8988T (cell line): ENCODE measurements around the gene ADGRL3.

Experiments used
- DNase-seq: peaks from one replicate; pipeline ENCODE4 v3.0.0; 2011

Gene ADGRL3

DNA sequence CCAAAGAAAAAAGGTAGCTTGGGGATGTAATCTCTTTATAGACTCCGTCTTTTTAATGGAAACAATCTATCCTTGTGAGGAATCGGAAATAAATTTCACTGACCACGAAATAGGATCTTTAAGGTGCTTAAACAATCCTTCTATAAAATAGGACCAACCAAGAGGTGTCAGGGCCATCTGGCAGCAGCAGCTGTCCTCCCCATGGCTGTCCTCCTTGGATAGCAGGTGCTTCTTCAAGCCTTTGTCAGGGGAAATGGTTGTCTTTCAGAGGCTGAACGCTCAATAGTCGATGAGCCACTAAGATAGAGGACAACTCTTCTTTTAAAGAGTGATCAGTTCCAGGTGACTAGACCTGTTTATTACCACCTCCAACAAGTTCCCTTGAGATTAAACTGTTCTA, 231.0 kb downstream of the ADGRL3 start:
- DNase-seq: no peak

DNA sequence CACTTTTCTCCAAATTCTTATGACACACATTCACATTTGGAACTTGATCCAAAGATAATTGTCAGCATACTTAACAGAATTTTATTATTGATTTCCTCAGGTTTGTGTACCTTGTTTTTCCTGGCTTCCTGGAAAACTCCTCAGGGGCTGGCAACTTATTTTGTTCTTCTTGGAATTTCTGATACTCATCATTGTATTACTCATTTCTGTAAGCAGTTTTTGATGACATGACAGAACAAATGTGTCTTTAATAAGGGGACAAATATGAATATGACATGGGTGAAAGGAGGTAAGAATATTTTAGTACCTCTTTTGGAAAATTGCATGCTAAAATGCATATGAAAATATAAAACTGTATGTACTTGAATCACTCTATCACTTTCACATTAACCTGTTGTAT, 237.8 kb downstream of the ADGRL3 start:
- DNase-seq: no peak

DNA sequence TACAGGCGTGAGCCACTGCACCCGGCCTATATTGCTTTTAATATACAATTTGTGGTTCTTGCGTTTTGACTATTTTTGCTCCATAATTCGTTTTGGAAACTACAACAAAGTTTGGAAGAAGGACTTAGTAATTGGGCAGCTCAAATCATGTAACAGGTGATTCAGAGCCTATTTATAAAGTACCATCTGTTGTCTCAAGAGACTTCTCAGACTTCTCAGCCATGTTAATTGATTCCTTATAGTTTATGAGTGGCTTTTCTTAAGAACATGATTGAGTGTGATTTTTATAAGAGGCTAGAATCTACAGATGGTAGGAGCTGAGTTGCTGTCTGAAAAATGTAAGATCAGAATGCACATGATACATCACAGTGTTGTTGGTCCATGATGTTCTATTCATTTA, 240.2 kb downstream of the ADGRL3 start:
- no peak for DNase-seq

DNA sequence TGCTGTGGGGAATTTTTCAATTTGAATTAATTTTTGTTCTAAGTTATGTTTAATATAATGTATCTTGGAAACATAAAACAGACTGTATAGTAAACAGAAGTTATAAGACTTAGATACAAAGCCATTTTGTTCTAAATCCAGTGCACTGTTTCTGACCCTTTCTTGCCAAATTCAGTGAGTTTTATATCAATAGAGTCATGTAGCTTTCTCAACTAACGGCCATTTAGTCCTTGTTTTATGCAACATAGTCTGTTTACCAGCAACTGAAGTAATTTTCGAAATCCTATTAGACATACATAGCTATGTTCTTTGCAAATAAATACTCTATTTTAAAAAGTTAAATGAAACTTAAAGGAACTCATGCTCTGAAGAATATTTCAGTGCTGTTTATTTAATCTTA, 242.8 kb downstream of the ADGRL3 start:
- DNase-seq: no peak

DNA sequence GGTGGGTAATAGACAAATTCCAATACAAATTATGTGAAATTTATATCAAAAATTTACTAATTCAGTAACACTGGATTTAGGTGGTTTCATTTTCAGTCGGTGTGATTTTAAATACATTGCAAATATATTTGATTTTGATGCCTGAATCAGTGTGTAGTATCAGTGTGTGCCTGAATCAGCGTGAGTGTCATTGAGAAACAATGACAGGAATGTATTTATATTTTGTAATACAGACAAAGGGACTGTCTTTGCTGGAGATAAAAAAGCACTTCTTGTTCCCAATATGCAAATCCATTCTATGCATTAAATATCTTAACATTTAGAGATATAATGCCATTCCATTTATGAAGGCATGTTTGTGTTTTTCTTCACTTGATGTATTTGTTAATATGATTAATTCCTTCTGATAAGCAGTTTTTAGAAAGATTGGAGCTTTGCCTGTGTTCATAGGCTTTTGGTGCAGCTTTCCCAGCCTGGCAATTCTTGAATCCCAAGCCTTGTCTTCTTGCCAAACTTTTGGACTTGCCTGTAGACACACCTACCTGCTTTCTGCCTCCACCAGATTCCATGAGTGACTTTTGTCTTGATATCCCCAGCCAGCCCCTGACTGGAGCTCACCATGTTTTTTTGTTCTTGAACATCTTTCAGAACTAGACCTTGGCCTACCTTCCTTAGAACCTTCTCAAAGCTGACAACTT, 243.8 kb downstream of the ADGRL3 start:
- DNase-seq: no peak

DNA sequence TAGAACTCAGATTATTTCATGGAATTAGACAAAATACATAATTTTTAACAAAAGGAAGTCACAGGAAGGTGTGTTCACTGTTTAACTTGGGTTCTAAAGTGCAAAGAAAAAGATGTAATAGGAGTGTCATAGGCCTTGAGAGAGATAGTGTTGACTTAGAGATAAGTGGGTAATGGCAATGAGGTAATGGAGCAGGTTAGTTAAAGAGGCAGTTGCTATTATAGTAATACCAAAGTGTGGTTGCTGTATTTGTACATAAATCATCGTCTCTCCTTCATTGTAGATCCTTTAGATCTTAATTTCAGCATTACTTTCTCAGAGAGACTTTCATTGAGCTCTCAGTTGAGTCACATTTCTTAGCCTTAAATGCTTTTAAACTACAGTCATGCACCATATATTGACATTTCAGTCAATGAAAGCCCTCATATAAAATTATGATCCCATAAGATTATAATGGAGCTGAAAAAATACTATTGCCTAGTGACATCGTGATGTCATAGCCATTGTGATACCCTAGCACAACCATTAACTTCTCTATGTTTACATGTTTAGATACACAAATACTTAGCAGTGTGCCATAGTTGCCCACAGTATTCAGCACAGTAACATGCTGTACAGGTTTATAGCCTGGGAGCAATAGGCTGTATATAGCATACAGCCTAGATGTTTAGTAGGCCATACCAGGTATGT, 245.4 kb downstream of the ADGRL3 start:
- no peak for DNase-seq

DNA sequence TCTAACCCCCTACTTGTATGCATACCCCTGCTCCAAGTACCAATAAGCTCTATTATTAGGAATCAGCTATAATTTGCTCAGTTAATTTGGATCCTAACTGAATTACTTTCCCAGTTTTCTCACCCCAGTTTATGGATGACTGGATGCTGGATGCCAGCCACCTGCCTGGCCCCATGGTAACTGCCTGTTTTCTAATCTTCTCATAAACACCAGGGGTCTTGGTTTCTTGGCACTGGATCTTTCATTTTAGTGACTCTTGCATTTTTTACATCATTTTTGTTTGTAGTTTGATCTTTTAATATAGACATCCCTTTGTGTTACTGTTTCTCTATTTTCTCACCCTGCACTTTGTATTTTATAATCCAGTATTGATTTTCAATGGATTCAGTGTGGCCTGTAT, 246.8 kb downstream of the ADGRL3 start:
- DNase-seq: no peak

DNA sequence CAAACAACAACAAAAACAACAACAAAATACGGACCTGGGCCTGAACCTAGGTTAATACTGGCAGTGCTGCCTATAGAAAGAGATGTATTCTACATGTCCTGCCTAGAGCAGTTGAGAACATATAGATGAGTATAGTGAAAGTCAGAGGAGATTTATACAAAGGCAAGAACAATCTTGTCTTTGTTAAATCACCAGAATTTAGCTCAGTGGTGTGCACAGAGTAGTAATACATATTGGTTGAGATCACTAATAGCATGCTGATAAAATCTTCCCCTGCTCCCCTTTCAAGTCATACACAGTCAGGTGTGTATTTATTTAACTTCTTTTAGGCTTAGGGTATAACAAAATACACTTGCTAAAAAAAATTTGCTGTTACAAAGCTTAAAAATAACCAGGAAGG, 247.8 kb downstream of the ADGRL3 start:
- no peak for DNase-seq

DNA sequence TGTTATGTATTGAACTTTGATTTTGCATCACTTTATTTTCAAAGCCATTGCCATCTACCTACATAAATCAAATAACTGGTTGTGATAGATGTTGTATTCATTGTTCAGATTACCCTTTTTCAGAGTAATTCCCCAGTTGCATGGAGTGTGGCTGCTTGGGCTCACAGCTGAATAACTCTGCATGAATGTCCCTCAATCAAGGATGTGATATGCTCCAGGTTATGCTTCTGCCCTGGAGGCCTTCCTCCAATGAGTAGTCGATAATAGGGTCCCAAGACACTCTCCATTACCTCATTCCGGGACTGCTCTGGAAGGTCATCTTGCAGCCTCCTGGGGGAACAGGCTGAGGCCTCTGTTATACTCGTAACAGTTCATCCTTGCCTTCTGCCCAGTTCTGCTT, 251.8 kb downstream of the ADGRL3 start:
- DNase-seq: no peak

DNA sequence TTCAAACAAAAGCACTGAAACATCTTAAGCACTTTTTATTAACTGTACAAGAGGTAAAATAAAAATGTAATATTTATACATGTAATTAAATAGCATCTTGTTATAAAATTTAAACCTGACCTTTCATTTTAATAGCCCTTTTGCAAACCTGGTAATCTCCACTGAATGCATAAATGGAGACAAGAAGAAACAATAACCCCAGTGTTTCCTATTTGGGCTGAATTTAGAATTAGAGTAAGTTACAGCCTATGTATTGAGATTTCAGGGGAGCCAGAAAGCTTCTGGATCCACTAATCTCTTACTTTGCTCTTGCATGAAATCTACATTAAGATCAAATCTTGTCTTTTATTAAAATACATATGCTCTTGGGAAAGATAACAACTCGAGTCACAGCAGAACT, 261.8 kb downstream of the ADGRL3 start:
- DNase-seq: no peak

DNA sequence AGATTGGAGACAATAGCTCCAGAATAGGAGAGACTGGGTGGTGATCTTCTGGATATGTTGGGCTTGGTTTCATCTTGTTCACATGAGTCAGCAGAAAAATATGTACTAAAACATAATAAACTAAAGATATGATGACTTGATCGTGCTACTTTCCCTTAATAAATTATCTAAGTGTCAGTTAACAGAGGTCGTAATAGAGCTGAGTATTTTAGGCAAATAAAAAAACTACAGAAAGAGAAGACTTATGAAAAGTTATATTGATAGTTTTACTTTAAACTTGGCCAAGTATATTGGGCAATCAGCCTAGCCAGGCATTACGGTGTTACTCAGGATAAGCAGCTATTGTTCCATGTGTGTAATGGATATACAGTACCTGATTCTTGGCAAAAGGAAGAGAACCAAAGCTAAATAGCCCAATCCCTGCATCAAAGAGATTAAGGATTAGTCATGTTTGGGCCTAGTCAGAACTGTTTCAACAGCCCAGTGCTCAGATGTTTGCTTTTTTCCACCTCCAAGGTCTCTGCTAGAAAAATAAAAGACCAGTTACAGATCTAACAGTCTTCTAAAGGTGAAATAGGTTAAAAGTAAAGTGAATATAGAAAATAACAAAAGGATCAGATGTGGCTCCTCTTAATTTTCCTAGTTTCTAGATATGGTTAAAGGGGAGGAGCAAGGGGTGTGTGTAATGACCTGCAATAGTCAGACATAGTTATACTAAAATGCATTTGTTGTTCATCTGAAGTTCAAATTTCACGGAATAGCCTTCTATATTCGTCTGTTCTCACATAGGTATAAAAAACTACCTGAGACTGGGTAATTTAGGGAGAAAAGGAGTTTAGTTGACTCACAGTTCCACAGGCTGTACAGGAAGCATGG, 262.6 kb downstream of the ADGRL3 start:
- DNase-seq: no peak

DNA sequence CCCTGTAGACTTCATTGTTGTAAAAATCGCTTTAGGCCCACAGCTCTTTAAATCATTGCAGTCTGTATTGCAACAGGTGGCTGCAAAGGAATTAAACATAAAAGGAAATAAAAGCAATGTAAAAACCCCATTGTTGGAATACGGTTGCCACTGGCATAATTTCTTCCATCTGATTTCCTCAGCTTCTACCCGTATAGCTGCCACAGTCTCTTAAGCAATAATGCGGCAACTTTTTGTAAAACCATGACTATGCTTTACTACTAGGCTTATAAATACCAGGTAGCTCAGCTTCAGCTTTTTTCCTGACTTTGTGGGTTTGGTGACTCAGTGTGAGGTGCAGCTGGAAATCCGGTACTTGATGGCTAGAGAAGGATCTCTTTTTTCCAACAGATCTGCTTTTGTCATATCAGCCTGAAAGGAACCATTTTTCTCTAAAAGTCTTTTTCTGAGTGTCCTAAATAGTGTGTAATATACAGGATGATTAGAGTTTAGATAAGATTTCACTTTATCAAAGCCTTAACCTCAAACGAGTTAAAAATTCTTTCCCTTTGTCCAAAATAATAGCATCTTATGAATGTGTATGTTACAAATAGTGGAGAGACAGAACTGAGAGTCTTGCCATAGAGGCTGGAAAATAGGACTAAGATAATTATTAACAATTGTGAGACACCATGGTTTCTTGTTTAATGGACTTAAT, 268.0 kb downstream of the ADGRL3 start:
- no peak for DNase-seq

DNA sequence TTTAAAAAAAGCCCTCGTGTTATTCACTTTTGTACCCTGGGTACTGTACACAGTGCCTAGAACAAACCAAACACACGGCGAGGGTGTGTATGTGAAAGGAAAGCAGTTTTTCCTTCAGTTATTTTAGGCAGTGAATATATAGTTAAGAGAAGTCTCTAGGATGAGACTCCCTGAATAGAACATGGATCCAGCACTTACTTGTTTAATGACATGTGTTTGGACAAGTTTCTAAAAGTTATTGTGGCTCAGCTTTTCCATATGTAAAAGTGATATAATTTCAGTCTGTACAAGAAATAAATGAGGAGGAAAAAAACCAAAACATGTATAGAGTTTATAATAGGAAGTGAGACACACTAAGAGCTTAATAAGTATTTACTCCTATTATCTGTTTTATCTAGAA, 273.2 kb downstream of the ADGRL3 start:
- no peak for DNase-seq

DNA sequence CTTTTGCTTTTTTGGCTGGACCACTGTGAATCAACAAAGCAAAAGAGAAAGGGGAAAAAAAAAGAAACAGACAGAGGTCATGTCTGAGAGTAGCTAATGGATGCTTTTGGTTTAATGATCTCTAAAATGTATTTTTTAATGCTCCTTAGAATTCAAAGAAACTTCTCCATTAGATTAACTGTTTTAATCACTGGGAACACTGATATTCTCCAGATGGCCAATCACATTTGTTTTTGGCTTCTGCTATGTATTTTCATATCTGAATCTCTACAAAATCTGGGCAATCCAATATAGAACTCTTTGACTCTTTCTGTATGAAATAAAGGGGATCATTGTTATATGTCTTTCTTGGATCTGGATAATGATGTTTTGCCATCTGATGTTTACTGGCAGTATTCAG, 278.2 kb downstream of the ADGRL3 start:
- DNase-seq: no peak

DNA sequence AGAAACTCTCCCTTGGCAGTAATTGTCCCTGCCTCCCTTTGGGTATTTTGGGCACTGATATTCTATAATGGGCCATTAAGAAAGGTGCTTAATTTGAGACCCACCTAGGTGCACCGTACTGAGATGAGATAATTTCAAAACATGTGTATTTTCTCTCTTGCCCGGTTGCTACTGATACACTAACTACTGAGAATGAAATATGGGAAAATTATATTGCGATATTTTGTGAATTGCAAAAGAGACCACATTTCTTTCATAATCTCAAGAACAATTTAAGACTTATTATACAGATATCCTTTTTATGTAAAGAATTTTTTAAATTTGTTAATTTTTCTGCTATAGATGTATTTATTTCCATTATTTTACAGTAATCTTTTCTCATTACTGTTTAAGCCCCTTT, 284.9 kb downstream of the ADGRL3 start:
- no peak for DNase-seq

DNA sequence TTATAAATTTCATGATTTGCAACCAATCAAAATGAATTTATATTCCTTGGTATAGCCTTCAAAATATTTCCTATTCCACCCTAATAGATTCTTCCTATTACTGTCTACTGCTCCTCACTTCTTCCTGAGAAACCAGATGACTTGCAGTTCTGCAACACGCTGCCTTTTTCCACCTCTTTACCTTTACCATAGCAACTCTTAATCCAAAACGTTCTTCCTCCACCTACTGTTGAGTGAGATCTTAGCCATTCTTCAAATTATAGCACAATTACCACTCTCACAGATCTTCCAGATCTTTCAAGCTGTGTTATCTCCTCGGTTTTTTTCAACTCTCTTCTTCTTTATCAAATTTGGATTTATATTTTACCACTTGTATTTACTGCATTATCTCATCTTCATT, 289.8 kb downstream of the ADGRL3 start:
- no peak for DNase-seq

DNA sequence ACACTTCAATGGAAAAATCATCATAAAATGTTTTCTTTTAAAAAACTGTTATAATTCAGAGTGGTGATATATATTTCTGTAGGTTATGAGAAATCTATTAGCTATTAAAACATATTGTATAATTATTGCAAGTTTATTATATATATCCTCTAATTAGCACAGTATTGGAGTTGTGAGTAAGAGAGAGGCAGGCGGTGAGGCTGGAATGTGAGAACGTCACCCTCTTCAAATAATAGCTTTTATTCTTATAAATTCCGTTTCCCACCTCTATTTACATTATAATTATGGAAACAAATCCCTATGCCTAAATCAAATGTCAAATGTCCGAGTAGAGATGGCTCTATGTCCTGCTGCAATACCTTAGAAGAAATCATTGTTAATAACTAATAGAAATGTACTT, 292.9 kb downstream of the ADGRL3 start:
- no peak for DNase-seq

DNA sequence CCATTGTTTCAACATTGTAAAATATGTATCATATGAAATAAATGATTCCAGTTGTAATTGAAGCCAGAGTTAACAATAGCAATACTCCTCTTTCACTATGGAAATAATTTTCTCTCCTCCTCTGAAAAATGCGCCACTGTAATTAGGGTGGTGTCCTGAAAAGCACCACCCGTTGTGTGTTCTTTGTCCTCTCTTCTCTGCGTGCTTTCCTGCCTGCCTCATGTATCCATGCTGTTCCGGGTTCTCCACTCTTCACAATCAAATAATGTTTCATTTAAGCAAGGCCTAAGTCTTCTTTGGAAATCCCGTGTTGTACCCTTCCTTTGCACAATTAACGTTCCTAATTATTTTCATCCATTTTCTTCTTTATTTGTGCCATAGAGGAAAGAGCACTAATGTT, 293.3 kb downstream of the ADGRL3 start:
- no peak for DNase-seq

DNA sequence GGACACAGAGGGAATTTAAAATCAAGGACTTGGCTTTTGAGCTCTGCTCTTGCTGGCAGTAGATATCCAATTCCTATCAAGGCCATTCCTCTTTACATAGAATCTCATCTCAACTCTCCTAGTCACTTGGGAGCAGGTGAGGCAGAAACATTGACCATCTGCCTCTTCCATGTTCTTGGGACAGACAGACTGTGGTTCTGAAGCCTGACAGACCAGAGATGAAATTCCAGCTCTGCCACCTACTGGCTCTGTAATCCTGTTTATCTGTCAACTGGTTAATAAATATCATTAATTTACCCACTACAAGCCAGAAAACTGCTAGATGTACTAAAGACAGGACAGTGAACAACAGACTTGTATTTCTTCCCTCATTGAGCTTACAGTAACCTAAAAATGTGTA, 300.8 kb downstream of the ADGRL3 start:
- no peak for DNase-seq

DNA sequence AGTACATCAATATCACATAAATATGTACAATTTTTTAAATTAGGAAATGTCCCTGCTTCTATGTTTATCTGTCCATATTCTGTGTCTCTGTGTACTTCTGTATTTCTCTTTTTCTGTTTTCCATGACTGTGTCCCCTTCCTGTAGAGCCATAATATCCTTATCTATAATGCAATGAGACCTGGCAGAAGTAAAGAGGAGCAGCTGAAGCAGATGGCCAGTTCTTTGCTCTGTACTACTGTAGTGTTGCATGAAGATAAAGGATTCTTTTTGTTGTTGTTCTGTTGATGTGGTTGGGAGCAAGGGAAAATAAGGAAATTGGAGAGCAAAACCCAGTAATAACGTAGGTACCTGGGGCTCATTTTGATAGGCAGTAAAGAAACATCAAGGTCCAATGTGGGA, 301.7 kb downstream of the ADGRL3 start:
- DNase-seq: no peak

DNA sequence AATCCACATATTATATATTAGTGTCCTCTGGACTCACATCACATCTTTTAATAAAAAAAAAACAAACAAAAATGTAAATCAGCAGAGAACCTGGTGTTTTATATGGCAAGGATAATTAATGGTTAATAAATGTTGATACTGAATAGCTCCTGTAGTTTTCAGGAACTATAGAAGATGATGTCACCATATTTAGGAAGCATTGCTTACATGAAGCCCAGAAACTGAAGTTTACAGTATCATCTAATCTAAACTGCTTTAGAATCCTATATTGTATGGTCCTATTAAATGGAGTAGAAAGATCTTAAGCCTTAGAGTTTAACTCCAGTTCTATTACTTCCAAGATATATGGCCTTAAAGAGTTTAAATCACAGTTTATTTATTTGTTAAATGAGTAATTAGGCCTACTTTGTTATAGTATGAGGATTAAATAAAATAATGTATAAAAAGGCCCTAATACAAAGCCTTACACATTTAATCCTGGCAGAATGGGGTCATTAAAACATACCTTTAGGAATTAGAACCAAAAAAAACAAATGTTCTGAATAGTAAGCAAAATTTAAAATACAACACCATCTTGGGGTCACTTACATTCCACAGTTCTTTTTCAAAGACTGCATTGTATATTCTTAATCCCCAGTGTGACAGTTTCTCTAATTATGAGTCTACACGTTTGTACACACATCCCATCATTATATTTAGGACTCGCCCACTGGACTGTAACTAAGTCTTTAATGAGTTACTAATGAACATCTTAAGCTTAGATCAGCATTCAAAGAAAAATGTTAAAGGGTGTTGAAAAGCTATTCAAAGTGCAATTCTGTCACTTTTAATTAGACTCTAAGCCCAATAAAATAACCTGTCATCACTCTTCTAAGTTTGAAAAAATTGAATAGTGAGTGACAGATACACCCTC, 305.9 kb downstream of the ADGRL3 start:
- no peak for DNase-seq

DNA sequence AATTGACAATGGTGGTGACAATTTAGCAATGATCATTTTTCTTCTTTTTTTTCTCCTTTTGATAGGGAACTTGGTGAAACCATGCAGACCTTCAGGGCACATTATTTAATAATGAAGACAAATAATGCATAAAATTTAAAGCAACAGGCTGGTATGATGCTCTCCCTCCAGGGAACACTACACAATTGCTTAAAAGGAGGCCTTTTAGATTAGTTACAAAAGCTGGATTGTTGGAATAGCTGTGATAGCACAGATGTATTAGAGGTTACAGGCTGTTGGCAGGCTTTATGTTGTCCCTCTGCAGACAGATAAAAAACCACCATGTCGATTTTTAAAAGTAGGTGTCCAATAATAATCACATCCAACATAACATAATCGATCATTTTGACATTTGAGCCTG, 307.0 kb downstream of the ADGRL3 start:
- DNase-seq: no peak
